Neuronal stem cell (in vitro differentiated cells): Measurements from ENCODE around the gene B4GALT5.

Experiments
- DNase-seq: peaks from one replicate; pipeline ENCODE4 v3.0.0-alpha.2; 2013; ENCODE audit warnings: low spot score
- H2AFZ ChIP-seq: one replicate; pipeline ENCODE4 v1.6.1; 2013; ENCODE audit warnings: mild to moderate bottlenecking, low read length, inconsistent platforms
- H2AK5ac ChIP-seq: 2 replicates; pipeline ENCODE4 v1.6.1; 2013; ENCODE audit warnings: low read depth, mild to moderate bottlenecking, inconsistent platforms, low read length, moderate library complexity, mixed read lengths
- H2BK120ac ChIP-seq: 2 replicates; pipeline ENCODE4 v1.6.1; 2013; ENCODE audit warnings: low read depth, mild to moderate bottlenecking, inconsistent platforms, low read length, moderate library complexity, mixed read lengths
- H2BK12ac ChIP-seq: one replicate; pipeline ENCODE4 v1.6.1; 2013; ENCODE audit warnings: low read length, inconsistent platforms
- H2BK15ac ChIP-seq: 2 replicates; pipeline ENCODE4 v1.6.1; 2013; ENCODE audit warnings: mild to moderate bottlenecking, low read length, inconsistent platforms, mixed read lengths
- H2BK5ac ChIP-seq: one replicate; pipeline ENCODE4 v1.6.1; 2013; ENCODE audit warnings: inconsistent platforms, mild to moderate bottlenecking, low read length, moderate library complexity
- H3K14ac ChIP-seq: one replicate; pipeline ENCODE4 v1.6.1; 2013; ENCODE audit warnings: low read length, inconsistent platforms
- H3K18ac ChIP-seq: 2 replicates; pipeline ENCODE4 v1.6.1; 2013; ENCODE audit warnings: low read length, inconsistent platforms
- H3K23ac ChIP-seq: 2 replicates; pipeline ENCODE4 v1.6.1; 2013; ENCODE audit warnings: low read depth, mild to moderate bottlenecking, mixed read lengths, low read length, inconsistent platforms; ENCODE audit not compliant: poor library complexity
- H3K27ac ChIP-seq: replicated peaks from 3 replicates; pipeline ENCODE4 v1.5.1; 2013; ENCODE audit warnings: low read length, inconsistent platforms
- H3K27me3 ChIP-seq, 3 experiments: 2 replicates each; pipeline ENCODE4 v1.6.1; 2013; ENCODE audit warnings: low read length in 3 of 3, mild to moderate bottlenecking in 2 of 3, inconsistent platforms in 1 of 3, low read depth in 1 of 3, mixed read lengths in 1 of 3, moderate library complexity in 1 of 3; ENCODE audit not compliant: control insufficient read depth in 3 of 3, insufficient read depth in 3 of 3
- H3K36me3 ChIP-seq, 2 donors: replicated peaks in 1 of 2; 2 replicates each; pipeline ENCODE4 v1.6.1; 2013; ENCODE audit warnings: low read length in 2 of 2; ENCODE audit not compliant: control insufficient read depth in 2 of 2, insufficient read depth in 2 of 2
- H3K4ac ChIP-seq: 2 replicates; pipeline ENCODE4 v1.6.1; 2013; ENCODE audit warnings: inconsistent platforms, mild to moderate bottlenecking, low read length, moderate library complexity
- H3K4me1 ChIP-seq, 2 donors: 1 replicate in 1 of 2; 2 replicates in 1 of 2; pipeline ENCODE4 v1.6.1; 2013; ENCODE audit warnings: low read length in 2 of 2, low read depth in 1 of 2; ENCODE audit not compliant: control insufficient read depth in 2 of 2, insufficient read depth in 1 of 2
- H3K4me2 ChIP-seq: one replicate; pipeline ENCODE4 v1.6.1; 2013; ENCODE audit warnings: mild to moderate bottlenecking, low read length, inconsistent platforms; ENCODE audit not compliant: insufficient read depth, poor library complexity, severe bottlenecking
- H3K4me3 ChIP-seq, 2 donors: 2 replicates each; pipeline ENCODE4 v1.5.1; 2013; ENCODE audit warnings: low read length in 2 of 2, mild to moderate bottlenecking in 2 of 2, inconsistent platforms in 1 of 2, moderate library complexity in 1 of 2
- H3K79me1 ChIP-seq: one replicate; pipeline ENCODE4 v1.6.1; 2013; ENCODE audit warnings: low read depth, mild to moderate bottlenecking, inconsistent platforms, low read length, moderate library complexity
- H3K9ac ChIP-seq: one replicate; pipeline ENCODE4 v1.6.1; 2013; ENCODE audit warnings: mild to moderate bottlenecking, low read depth, low read length, inconsistent platforms; ENCODE audit not compliant: poor library complexity
- H3K9me3 ChIP-seq, 2 donors: replicated peaks in 1 of 2; 2 replicates each; pipeline versions ENCODE3 to v1.6.1; 2013; ENCODE audit warnings: low read length in 2 of 2, mild to moderate bottlenecking in 2 of 2, inconsistent platforms in 1 of 2, low read depth in 1 of 2, mixed read lengths in 1 of 2, moderate library complexity in 1 of 2; ENCODE audit not compliant: control insufficient read depth in 2 of 2, insufficient read depth in 1 of 2
- H4K8ac ChIP-seq: one replicate; pipeline ENCODE4 v1.6.1; 2013; ENCODE audit warnings: low read depth, mild to moderate bottlenecking, inconsistent platforms, low read length, moderate library complexity
- H4K91ac ChIP-seq: one replicate; pipeline ENCODE4 v1.6.1; 2013; ENCODE audit warnings: low read length, low read depth, mild to moderate bottlenecking, inconsistent platforms; ENCODE audit not compliant: poor library complexity
- WGBS, 2 donors: extraction: QIAGEN DNeasy Blood & Tissue Kit; methylation state at CpG; one replicate each; pipeline ENCODE4 v1.1.7; 2013; ENCODE audit warnings: missing lambda C conversion rate in 2 of 2, mixed read lengths in 1 of 2; ENCODE audit not compliant: insufficient read length in 2 of 2, insufficient replicate concordance in 1 of 2; ENCODE audit errors: extremely low coverage in 2 of 2; 5-methylcytosine and 5-hydroxymethylcytosine counted together

Gene B4GALT5

GRCh38 chr20:49675368-49676151, 38.1 kb downstream of the B4GALT5 start:
- H2BK12ac ChIP-seq = no peak overlapping the region
- no peak overlapping the region for H4K8ac ChIP-seq
- H3K4me2 ChIP-seq = no peak overlapping the region
- no peaks in the 10 kb centered on the region for H3K9me3 ChIP-seq
- H2AFZ ChIP-seq = no peak overlapping the region
- H3K27ac ChIP-seq = no peak overlapping the region
- H2BK5ac ChIP-seq = no peak overlapping the region
- no peak overlapping the region for H2BK15ac ChIP-seq
- peaks cover 14 to 15% of the 10 kb centered on the region in 2 donors for H3K4me1 ChIP-seq
- no peak overlapping the region for H3K18ac ChIP-seq
- WGBS, 2 donors = no CpG with 5 or more reads among the region's 9 CpGs
- no peak overlapping the region for H3K4me3 ChIP-seq
- H2AK5ac ChIP-seq = no peak overlapping the region
- H4K91ac ChIP-seq = no peak overlapping the region
- no peak overlapping the region for H3K23ac ChIP-seq
- H3K79me1 ChIP-seq = no peaks in the 10 kb centered on the region
- no peak overlapping the region for H3K9ac ChIP-seq
- no peak overlapping the region for H3K14ac ChIP-seq
- no peak for DNase-seq
- H3K27me3 ChIP-seq = no peaks in the 10 kb centered on the region
- no peak overlapping the region for H3K4ac ChIP-seq
- peaks cover 0 to 5% of the 10 kb centered on the region in 2 donors for H3K36me3 ChIP-seq
- no peak overlapping the region for H2BK120ac ChIP-seq

GRCh38 chr20:49674383-49675352, 39.0 kb downstream of the B4GALT5 start:
- H2AFZ ChIP-seq = no peak overlapping the region
- DNase-seq = no peak
- no peak overlapping the region for H2BK120ac ChIP-seq
- H4K8ac ChIP-seq = no peak overlapping the region
- H2AK5ac ChIP-seq = no peak overlapping the region
- no peak overlapping the region for H4K91ac ChIP-seq
- peak overlapping the region; percentile 46 for H3K18ac ChIP-seq
- no peak overlapping the region for H3K4me2 ChIP-seq
- peaks cover 14 to 15% of the 10 kb centered on the region in 2 donors for H3K4me1 ChIP-seq
- no peak overlapping the region for H3K9ac ChIP-seq
- H3K14ac ChIP-seq = no peak overlapping the region
- no peak overlapping the region for H2BK12ac ChIP-seq
- WGBS, 2 donors = no CpG with 5 or more reads among the region's 10 CpGs
- H3K4me3 ChIP-seq = no peak overlapping the region
- H3K27me3 ChIP-seq = no peaks in the 10 kb centered on the region
- H2BK15ac ChIP-seq = no peak overlapping the region
- no peak overlapping the region for H3K23ac ChIP-seq
- H3K36me3 ChIP-seq = peaks cover 0 to 3% of the 10 kb centered on the region in 2 donors
- H3K79me1 ChIP-seq = no peaks in the 10 kb centered on the region
- H3K9me3 ChIP-seq = no peaks in the 10 kb centered on the region
- H2BK5ac ChIP-seq = no peak overlapping the region
- no peak overlapping the region for H3K27ac ChIP-seq
- H3K4ac ChIP-seq = no peak overlapping the region

GRCh38 chr20:49672096-49672664, 41.5 kb downstream of the B4GALT5 start:
- Histone ChIP-seq H2BK5ac (no peak overlapping the region), H2BK120ac (no peak overlapping the region), H2AFZ (no peak overlapping the region), H3K27ac (no peak overlapping the region), H3K18ac (no peak overlapping the region), H3K4me1 (peaks cover 9 to 22% of the 10 kb centered on the region in 2 donors), H3K4me2 (no peak overlapping the region), H3K4ac (no peak overlapping the region), H3K9me3 (no peaks in the 10 kb centered on the region), H3K27me3 (no peaks in the 10 kb centered on the region), H3K79me1 (peaks cover 2% of the 10 kb centered on the region), H2BK12ac (no peak overlapping the region), H4K91ac (no peak overlapping the region), H3K4me3 (no peak overlapping the region), H4K8ac (no peak overlapping the region), H3K23ac (no peak overlapping the region), H3K14ac (no peak overlapping the region), H3K9ac (no peak overlapping the region), H2AK5ac (no peak overlapping the region), H3K36me3 (peaks cover 0 to 2% of the 10 kb centered on the region in 2 donors), H2BK15ac (no peak overlapping the region)
- DNase-seq = no peak
- WGBS, 2 donors = no CpG with 5 or more reads among the region's 2 CpGs
